ENCODE results near the gene BTNL9. TPM values are rescaled to one million over a fixed set of nuclear protein-coding genes. Genes with fewer than 3 reads are reported as not detected.
"Not testable (repeated sequence)": the region's sequence is repeated elsewhere in the genome, so short reads cannot be mapped to it uniquely, and the experiment has no call there.

Gene BTNL9
- total RNA-seq = not detected in 2 replicates
- long read RNA-seq = 0 reads

DNA sequence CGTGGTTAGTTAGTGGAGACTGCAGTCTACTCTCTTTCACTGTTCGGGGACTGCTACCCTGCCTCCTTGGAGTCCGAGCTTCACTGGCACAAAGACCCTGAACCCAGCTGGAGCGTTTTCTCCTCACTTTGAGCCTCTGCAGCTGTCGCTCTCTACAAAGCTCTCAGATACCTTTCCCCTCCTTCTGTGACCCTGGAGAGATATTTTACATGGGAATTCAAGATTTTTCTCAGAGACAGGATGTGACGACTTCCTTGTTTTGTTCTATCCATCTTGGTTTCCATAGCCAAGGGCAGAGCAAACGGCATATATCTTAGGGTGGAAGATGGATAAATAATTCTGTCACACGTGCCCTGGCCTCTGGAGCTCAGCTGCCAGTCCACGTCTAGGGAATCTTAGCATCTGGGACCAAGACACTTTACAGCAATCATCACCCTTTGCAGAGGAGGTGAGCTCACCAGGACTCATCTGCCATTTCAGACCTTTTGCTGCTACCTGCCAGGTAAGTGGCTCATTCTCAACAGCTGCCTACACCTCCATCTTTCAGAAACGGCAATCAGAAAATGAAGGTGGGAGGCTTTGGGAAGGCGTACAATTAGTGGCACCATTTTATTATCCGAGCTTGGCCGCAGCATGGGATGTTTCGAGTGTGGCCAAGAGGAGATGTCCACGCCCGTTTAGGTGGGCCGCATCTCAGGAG lies at the start of gene BTNL9:
TSS of gene BTNL9 (plus strand) at position 336 of the 700 bp plus-strand sequence. CDS start 5,224 bp downstream, outside the sequence.
- Mint-ChIP-seq H3K36me3 (ENCODE audit: insufficient read depth) (no peaks in the 10 kb centered on the region), H3K9me3 (ENCODE audit: low read depth) (no peaks in the 10 kb centered on the region), H3K4me1 (ENCODE audit: low read depth) (no peaks in the 10 kb centered on the region), H3K27ac (no peak within 1 kb of the TSS), H3K4me3 (ENCODE audit: low read depth) (no peak within 1 kb of the TSS), H3K27me3 (peaks cover 58% of the 10 kb centered on the region)
- TF ChIP-seq, protein P1, sequence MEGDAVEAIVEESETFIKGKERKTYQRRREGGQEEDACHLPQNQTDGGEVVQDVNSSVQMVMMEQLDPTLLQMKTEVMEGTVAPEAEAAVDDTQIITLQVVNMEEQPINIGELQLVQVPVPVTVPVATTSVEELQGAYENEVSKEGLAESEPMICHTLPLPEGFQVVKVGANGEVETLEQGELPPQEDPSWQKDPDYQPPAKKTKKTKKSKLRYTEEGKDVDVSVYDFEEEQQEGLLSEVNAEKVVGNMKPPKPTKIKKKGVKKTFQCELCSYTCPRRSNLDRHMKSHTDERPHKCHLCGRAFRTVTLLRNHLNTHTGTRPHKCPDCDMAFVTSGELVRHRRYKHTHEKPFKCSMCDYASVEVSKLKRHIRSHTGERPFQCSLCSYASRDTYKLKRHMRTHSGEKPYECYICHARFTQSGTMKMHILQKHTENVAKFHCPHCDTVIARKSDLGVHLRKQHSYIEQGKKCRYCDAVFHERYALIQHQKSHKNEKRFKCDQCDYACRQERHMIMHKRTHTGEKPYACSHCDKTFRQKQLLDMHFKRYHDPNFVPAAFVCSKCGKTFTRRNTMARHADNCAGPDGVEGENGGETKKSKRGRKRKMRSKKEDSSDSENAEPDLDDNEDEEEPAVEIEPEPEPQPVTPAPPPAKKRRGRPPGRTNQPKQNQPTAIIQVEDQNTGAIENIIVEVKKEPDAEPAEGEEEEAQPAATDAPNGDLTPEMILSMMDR (IDR thresholded peaks at IDR 0.05; ENCODE audit: unreplicated experiment) = no peak
- no peak for DNase-seq (ENCODE audit: low spot score, unreplicated experiment)

DNA sequence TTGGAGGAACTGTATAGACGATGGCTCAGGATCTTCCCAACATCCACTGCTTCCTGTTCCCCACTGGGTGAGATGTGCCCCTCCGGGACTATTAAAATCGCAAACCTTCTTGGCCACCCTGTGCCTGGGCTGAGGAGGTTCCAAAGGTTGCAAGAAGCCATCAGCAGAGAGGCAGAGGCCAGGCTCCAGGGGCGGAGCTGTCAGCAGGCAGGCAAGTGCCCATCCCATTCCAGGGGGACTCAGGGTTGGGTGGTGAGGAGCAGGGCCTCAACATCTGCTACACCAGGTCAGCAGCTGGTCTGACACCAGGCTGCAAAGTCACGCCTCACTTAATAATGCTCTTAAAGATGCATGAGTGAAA lies 49.2 kb upstream of the BTNL9 start:
- Mint-ChIP-seq H3K36me3 (ENCODE audit: insufficient read depth) (no peaks in the 10 kb centered on the region), H3K4me3 (ENCODE audit: low read depth) (no peak overlapping the region), H3K9me3 (ENCODE audit: low read depth) (no peaks in the 10 kb centered on the region), H3K27me3 (peaks cover 13% of the 10 kb centered on the region), H3K4me1 (ENCODE audit: low read depth) (no peaks in the 10 kb centered on the region), H3K27ac (no peak overlapping the region)
- no peak for DNase-seq (ENCODE audit: low spot score, unreplicated experiment)
- TF ChIP-seq, protein P1 (IDR thresholded peaks at IDR 0.05; ENCODE audit: unreplicated experiment) = no peak

DNA sequence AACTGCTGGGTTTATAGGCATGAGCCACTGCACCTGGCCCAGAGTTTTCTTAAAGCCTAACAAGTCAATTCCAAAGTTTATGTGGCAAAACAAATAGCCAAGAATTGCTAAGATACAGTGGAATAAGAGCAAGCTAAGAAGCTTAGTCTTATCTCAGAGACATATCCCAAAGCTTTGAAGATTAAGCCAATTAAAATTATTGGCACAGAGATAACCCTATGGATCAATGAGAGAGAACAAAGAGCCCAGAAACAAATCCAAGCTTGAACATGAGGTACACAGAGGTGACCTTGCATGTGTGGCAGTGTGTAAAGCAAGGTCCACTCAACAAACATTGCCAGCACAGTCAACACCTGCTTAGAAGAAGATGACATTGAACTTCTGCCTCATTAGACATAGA lies 38.1 kb upstream of the BTNL9 start:
- no peak for DNase-seq (ENCODE audit: low spot score, unreplicated experiment)
- H3K27ac Mint-ChIP-seq = no peak overlapping the region
- H3K4me1 Mint-ChIP-seq (ENCODE audit: low read depth) = no peaks in the 10 kb centered on the region
- peaks cover 33% of the 10 kb centered on the region for H3K27me3 Mint-ChIP-seq
- H3K4me3 Mint-ChIP-seq (ENCODE audit: low read depth) = no peak overlapping the region
- H3K9me3 Mint-ChIP-seq (ENCODE audit: low read depth) = no peaks in the 10 kb centered on the region
- TF ChIP-seq, protein P1 (IDR thresholded peaks at IDR 0.05; ENCODE audit: unreplicated experiment) = no peak
- no peaks in the 10 kb centered on the region for H3K36me3 Mint-ChIP-seq (ENCODE audit: insufficient read depth)

DNA sequence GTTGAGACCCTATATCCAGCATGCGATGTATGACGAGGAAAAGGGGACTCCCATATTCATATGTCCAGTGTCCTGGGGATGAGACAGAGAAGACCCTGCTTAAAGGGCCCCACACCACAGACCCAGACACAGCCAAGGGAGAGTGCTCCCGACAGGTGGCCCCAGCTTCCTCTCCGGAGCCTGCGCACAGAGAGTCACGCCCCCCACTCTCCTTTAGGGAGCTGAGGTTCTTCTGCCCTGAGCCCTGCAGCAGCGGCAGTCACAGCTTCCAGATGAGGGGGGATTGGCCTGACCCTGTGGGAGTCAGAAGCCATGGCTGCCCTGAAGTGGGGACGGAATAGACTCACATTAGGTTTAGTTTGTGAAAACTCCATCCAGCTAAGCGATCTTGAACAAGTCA lies 34.3 kb upstream of the BTNL9 start:
- Mint-ChIP-seq H3K4me3 (ENCODE audit: low read depth) (no peak overlapping the region), H3K9me3 (ENCODE audit: low read depth) (no peaks in the 10 kb centered on the region), H3K36me3 (ENCODE audit: insufficient read depth) (no peaks in the 10 kb centered on the region), H3K4me1 (ENCODE audit: low read depth) (no peaks in the 10 kb centered on the region), H3K27ac (no peak overlapping the region), H3K27me3 (peaks cover 32% of the 10 kb centered on the region)
- DNase-seq (ENCODE audit: low spot score, unreplicated experiment) = no peak
- TF ChIP-seq, protein P1 (IDR thresholded peaks at IDR 0.05; ENCODE audit: unreplicated experiment) = no peak

DNA sequence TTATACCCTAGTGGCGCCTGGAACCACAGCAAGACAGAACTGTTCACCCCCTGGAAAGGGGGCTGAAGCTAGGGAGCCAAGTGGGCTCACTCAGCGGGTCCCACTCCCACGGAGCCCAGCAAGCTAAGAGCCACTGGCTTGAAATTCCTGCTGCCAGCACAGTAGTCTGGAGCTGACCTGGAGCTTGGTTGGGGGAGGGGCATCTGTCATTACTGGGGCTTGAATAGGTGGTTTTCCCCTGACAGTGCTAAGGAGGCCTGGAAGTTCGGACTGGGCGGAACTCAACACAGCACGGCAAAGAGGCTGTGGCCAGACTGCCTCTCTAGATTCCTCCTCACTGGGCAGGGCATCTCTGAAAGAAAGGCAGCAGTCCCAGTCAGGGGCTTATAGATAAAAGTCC lies 31.9 kb upstream of the BTNL9 start:
- no peak for DNase-seq (ENCODE audit: low spot score, unreplicated experiment)
- Mint-ChIP-seq H3K27ac (no peak overlapping the region), H3K36me3 (ENCODE audit: insufficient read depth) (no peaks in the 10 kb centered on the region), H3K4me3 (ENCODE audit: low read depth) (no peak overlapping the region), H3K4me1 (ENCODE audit: low read depth) (no peaks in the 10 kb centered on the region), H3K27me3 (peaks cover 39% of the 10 kb centered on the region), H3K9me3 (ENCODE audit: low read depth) (no peaks in the 10 kb centered on the region)
- TF ChIP-seq, protein P1 (IDR thresholded peaks at IDR 0.05; ENCODE audit: unreplicated experiment) = no peak

DNA sequence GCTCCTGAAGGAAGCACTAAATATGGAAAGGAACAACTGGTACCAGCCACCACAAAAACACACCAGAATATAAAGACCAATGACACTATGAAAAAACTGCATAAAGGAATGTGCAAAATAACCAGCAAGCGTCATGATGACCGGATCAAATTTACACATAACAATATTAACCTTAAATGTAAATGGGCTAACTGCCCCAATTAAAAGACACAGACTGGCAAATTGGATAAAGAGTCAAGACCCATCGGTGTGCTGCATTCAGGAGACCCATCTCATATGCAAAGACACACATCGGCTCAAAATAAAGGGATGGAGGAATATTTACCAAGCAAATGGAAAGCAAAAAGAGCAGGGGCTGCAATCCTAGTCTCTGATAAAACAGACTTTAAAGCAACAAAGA lies 30.0 kb upstream of the BTNL9 start:
- not testable (repeated sequence) for H3K9me3 Mint-ChIP-seq (ENCODE audit: low read depth); H3K36me3 Mint-ChIP-seq (ENCODE audit: insufficient read depth); H3K4me3 Mint-ChIP-seq (ENCODE audit: low read depth); H3K27ac Mint-ChIP-seq; H3K4me1 Mint-ChIP-seq (ENCODE audit: low read depth); DNase-seq (ENCODE audit: low spot score, unreplicated experiment)
- peaks cover 37% of the 10 kb centered on the region for H3K27me3 Mint-ChIP-seq

DNA sequence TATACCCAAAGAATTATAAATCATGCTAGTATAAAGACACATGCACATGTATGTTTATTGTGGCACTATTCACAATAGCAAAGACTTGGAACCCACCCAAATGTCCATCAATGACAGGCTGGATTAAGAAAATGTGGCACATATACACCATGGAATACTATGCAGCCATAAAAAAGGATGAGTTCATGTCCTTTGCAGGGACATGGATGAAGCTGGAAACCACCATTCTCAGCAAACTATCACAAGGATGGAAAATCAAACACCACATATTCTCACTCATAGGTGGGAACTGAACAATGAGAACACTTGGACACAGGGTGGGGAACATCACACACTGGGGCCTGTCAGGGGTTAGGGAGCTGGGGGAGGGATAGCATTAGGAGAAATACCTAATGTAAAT lies 25.4 kb upstream of the BTNL9 start:
- DNase-seq (ENCODE audit: low spot score, unreplicated experiment); H3K4me3 Mint-ChIP-seq (ENCODE audit: low read depth); H3K9me3 Mint-ChIP-seq (ENCODE audit: low read depth); H3K27ac Mint-ChIP-seq; H3K4me1 Mint-ChIP-seq (ENCODE audit: low read depth); H3K36me3 Mint-ChIP-seq (ENCODE audit: insufficient read depth): not testable (repeated sequence)
- H3K27me3 Mint-ChIP-seq = peaks cover 31% of the 10 kb centered on the region

DNA sequence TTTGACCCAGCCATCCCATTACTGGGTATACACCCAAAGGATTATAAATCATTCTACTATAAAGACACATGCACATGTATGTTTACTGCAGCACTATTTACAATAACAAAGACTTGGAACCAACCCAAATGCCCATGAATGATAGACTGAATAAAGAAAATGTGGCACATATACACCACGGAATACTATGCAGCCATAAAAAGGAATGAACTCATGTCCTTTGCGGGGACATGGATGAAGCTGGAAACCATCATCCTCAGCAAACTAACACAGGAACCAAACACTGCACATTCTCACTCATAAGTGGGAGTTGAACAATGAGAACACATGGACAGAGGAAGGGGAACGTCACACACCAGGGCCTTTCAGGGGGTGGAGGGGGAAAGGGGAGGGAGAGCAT lies 22.6 kb upstream of the BTNL9 start:
- H3K4me1 Mint-ChIP-seq (ENCODE audit: low read depth); H3K9me3 Mint-ChIP-seq (ENCODE audit: low read depth); H3K4me3 Mint-ChIP-seq (ENCODE audit: low read depth); H3K27ac Mint-ChIP-seq; DNase-seq (ENCODE audit: low spot score, unreplicated experiment); H3K36me3 Mint-ChIP-seq (ENCODE audit: insufficient read depth): not testable (repeated sequence)
- peaks cover 36% of the 10 kb centered on the region for H3K27me3 Mint-ChIP-seq

All from progenitor cell of endocrine pancreas (in vitro differentiated cells).